OCI-LY3 (cell line): Measurements from ENCODE around the gene DPYD.

ENCODE experiments used
- H2AFZ ChIP-seq: fragments of 200-600, 300-600 bp; shearing (Covaris generic); 2 replicates; pipeline ENCODE4 v1.6.0; 2014; ENCODE audit warnings: antibody characterized with exemption, low read depth, low read length
- H3K27ac ChIP-seq: fragments of 200-600, 300-600 bp; sonication (generic); 2 replicates; pipeline ENCODE4 v1.5.1; 2014; ENCODE audit warnings: mild to moderate bottlenecking, low read length, moderate library complexity, mixed read lengths
- H3K27me3 ChIP-seq: fragments of 200-600, 300-600 bp; sonication (generic); 2 replicates; pipeline ENCODE4 v1.6.1; 2014; ENCODE audit warnings: low read depth, low read length, mixed read lengths
- H3K36me3 ChIP-seq: fragments of 200-600, 300-600 bp; sonication (generic); replicated peaks from 2 replicates; pipeline ENCODE3; 2014; ENCODE audit warnings: low read depth, low read length, mixed read lengths
- H3K4me1 ChIP-seq: fragments of 300-600, 200-600 bp; sonication (generic); 2 replicates; pipeline ENCODE4 v1.6.1; 2014; ENCODE audit warnings: low read length, mixed read lengths
- H3K4me2 ChIP-seq: fragments of 200-600, 300-600 bp; sonication (generic); 2 replicates; pipeline ENCODE4 v1.6.1; 2014; ENCODE audit warnings: low read length, mixed read lengths
- H3K4me3 ChIP-seq: fragments of 300-600, 200-600 bp; sonication (generic); 2 replicates; pipeline ENCODE4 v1.5.1; 2014; ENCODE audit warnings: antibody characterized with exemption, mild to moderate bottlenecking, low read length, moderate library complexity
- H3K79me2 ChIP-seq: fragments of 300-600, 200-600 bp; shearing (Covaris generic); 2 replicates; pipeline ENCODE4 v1.6.1; 2014; ENCODE audit warnings: mild to moderate bottlenecking, low read length, mixed read lengths
- H3K9ac ChIP-seq: fragments of 300-600, 200-600 bp; shearing (Covaris generic); 2 replicates; pipeline ENCODE4 v1.6.0; 2014; ENCODE audit warnings: mild to moderate bottlenecking, low read length, moderate library complexity
- H3K9me3 ChIP-seq: fragments of 200-600, 300-600 bp; shearing (Covaris generic); 2 replicates; pipeline ENCODE4 v1.6.1; 2014; ENCODE audit warnings: low read length, mixed read lengths; ENCODE audit not compliant: insufficient read depth
- H4K20me1 ChIP-seq: fragments of 200-600, 300-600 bp; sonication (generic); 2 replicates; pipeline ENCODE4 v1.6.1; 2016; ENCODE audit warnings: low read length, mixed read lengths; ENCODE audit not compliant: insufficient read depth
- CTCF ChIP-seq: fragments of 200-600, 300-600 bp; sonication (generic); IDR thresholded peaks from 2 replicates; pipeline ENCODE4 v1.5.1; 2014; ENCODE audit warnings: antibody characterized with exemption, low read length, low read depth
- EZH2phosphoT487 ChIP-seq: fragments of 200-600 bp; shearing (Covaris generic); IDR thresholded peaks from 2 replicates; pipeline ENCODE4 v1.6.1; 2018; ENCODE audit warnings: antibody characterized with exemption, mixed run types, low read depth

Gene DPYD

GRCh38 chr1:97307151-97307550 is 613.7 kb downstream of the DPYD start:
- Histone ChIP-seq H3K27me3 (no peaks in the 10 kb centered on the region), H3K9ac (no peak overlapping the region), H3K9me3 (no peaks in the 10 kb centered on the region), H2AFZ (no peak overlapping the region), H3K36me3 (no peaks in the 10 kb centered on the region), H3K4me2 (no peak overlapping the region), H3K27ac (no peak overlapping the region), H3K79me2 (no peaks in the 10 kb centered on the region), H4K20me1 (no peaks in the 10 kb centered on the region), H3K4me3 (no peak overlapping the region), H3K4me1 (no peaks in the 10 kb centered on the region)
- TF ChIP-seq EZH2phosphoT487 (no peak), CTCF (no peak)

GRCh38 chr1:97306504-97306903 is 614.3 kb downstream of the DPYD start:
- no peaks in the 10 kb centered on the region for H4K20me1 ChIP-seq
- no peaks in the 10 kb centered on the region for H3K9me3 ChIP-seq
- no peak for TF ChIP-seq EZH2phosphoT487
- no peak for TF ChIP-seq CTCF
- H3K4me3 ChIP-seq: no peak overlapping the region
- no peaks in the 10 kb centered on the region for H3K4me1 ChIP-seq
- H3K4me2 ChIP-seq: no peak overlapping the region
- H3K27me3 ChIP-seq: no peaks in the 10 kb centered on the region
- no peak overlapping the region for H3K27ac ChIP-seq
- H3K36me3 ChIP-seq: no peaks in the 10 kb centered on the region
- no peak overlapping the region for H2AFZ ChIP-seq
- no peaks in the 10 kb centered on the region for H3K79me2 ChIP-seq
- no peak overlapping the region for H3K9ac ChIP-seq

GRCh38 chr1:97304366-97304765 is 616.5 kb downstream of the DPYD start:
- H3K27ac ChIP-seq: no peak overlapping the region
- H3K9me3 ChIP-seq: no peaks in the 10 kb centered on the region
- no peak overlapping the region for H3K4me2 ChIP-seq
- no peaks in the 10 kb centered on the region for H3K27me3 ChIP-seq
- H3K36me3 ChIP-seq: no peaks in the 10 kb centered on the region
- no peak overlapping the region for H3K4me3 ChIP-seq
- TF ChIP-seq CTCF (no peak), EZH2phosphoT487 (no peak)
- no peaks in the 10 kb centered on the region for H3K79me2 ChIP-seq
- no peak overlapping the region for H2AFZ ChIP-seq
- no peaks in the 10 kb centered on the region for H3K4me1 ChIP-seq
- no peak overlapping the region for H3K9ac ChIP-seq
- no peaks in the 10 kb centered on the region for H4K20me1 ChIP-seq

- Histone ChIP-seq H3K9me3 (no peaks in the 10 kb centered on the region), H3K4me3 (no peak overlapping the region), H4K20me1 (no peaks in the 10 kb centered on the region), H3K79me2 (no peaks in the 10 kb centered on the region), H3K9ac (no peak overlapping the region), H3K4me2 (no peak overlapping the region), H3K27ac (no peak overlapping the region), H3K36me3 (no peaks in the 10 kb centered on the region), H3K27me3 (no peaks in the 10 kb centered on the region), H3K4me1 (no peaks in the 10 kb centered on the region), H2AFZ (no peak overlapping the region)
- TF ChIP-seq EZH2phosphoT487 (no peak), CTCF (no peak)
These were observed 621.9 kb downstream of the DPYD start for GRCh38 chr1:97298966-97299365.
